ENCODE measurements around the gene DNAJC21.
"Not testable (repeated sequence)": the region's sequence is repeated elsewhere in the genome, so short reads cannot be mapped to it uniquely, and the experiment has no call there.

The DNAJC21 gene

GRCh38 chr5:34923694-34924461 lies 5.5 kb upstream of the DNAJC21 start:
- no peak for DNase-seq

- no peak for DNase-seq
Observed at GRCh38 chr5:34924462-34924765, 4.9 kb upstream of the DNAJC21 start.

GRCh38 chr5:34926318-34926888 lies 3.0 kb upstream of the DNAJC21 start:
- DNase-seq, result no peak

GRCh38 chr5:34927785-34928184 lies 1.6 kb upstream of the DNAJC21 start:
- no peak for DNase-seq

GRCh38 chr5:34928267-34928666 lies 1.1 kb upstream of the DNAJC21 start:
- DNase-seq, result no peak

- DNase-seq, result no peak
Observed at GRCh38 chr5:34929720-34930461, 532 bp downstream of the DNAJC21 start.

GRCh38 chr5:34930462-34930844 lies 1.1 kb downstream of the DNAJC21 start:
- DNase-seq, result no peak

GRCh38 chr5:34930870-34931269 lies 1.5 kb downstream of the DNAJC21 start:
- no peak for DNase-seq

GRCh38 chr5:34932947-34933346 lies 3.6 kb downstream of the DNAJC21 start:
- no peak for DNase-seq

- no peak for DNase-seq
Observed at GRCh38 chr5:34941936-34942335, 12.6 kb downstream of the DNAJC21 start.

GRCh38 chr5:34944044-34944443 lies 14.7 kb downstream of the DNAJC21 start:
- no peak for DNase-seq

- no peak for DNase-seq
Observed at GRCh38 chr5:34944460-34945047, 15.2 kb downstream of the DNAJC21 start.

GRCh38 chr5:34957321-34957720 lies 28.0 kb downstream of the DNAJC21 start:
- DNase-seq, result no peak

- no peak for DNase-seq
Observed at GRCh38 chr5:34957857-34958690, 28.7 kb downstream of the DNAJC21 start.

GRCh38 chr5:34959323-34959722 lies 30.0 kb downstream of the DNAJC21 start:
- no peak for DNase-seq

- DNase-seq, result no peak
Observed at GRCh38 chr5:34967540-34967939, 38.2 kb downstream of the DNAJC21 start.

GRCh38 chr5:34968258-34968657 lies 38.9 kb downstream of the DNAJC21 start:
- DNase-seq, result no peak

GRCh38 chr5:34970552-34970951 lies 41.2 kb downstream of the DNAJC21 start:
- no peak for DNase-seq

GRCh38 chr5:34971655-34972054 lies 42.3 kb downstream of the DNAJC21 start:
- not testable (repeated sequence) for DNase-seq

- DNase-seq, result no peak
Observed at GRCh38 chr5:34976347-34976746, 47.0 kb downstream of the DNAJC21 start.

- DNase-seq, result no peak
Observed at GRCh38 chr5:34977934-34978613, 48.7 kb downstream of the DNAJC21 start.

GRCh38 chr5:34978681-34979080 lies 49.3 kb downstream of the DNAJC21 start:
- no peak for DNase-seq

Measured in NCI-H1417 treated with DMSO at 0.1 percent for 48 hours (cell line).